Fibroblast of lung (primary cell): ENCODE data around the gene PEPD.

Source experiments
- CTCF ChIP-seq, 2 donors: IDR thresholded peaks in 1 of 2; conservative IDR thresholded peaks in 1 of 2; 1 replicate in 1 of 2; 2 replicates in 1 of 2; pipeline ENCODE4 v1.5.1; 2011 to 2012; ENCODE audit warnings: low read length in 2 of 2, control low read depth in 1 of 2, inconsistent platforms in 1 of 2, low read depth in 1 of 2, mild to moderate bottlenecking in 1 of 2
- EZH2 ChIP-seq: IDR thresholded peaks from 2 replicates; pipeline ENCODE4 v1.5.1; 2012; ENCODE audit warnings: low read length, control low read depth, mild to moderate bottlenecking; ENCODE audit errors: missing control alignments

GRCh38 chr19:33490041-33490451 is 31.5 kb downstream of the PEPD start:
- TF ChIP-seq CTCF (conservative IDR thresholded peaks at IDR 0.05 in 1 of 2, IDR thresholded peaks at IDR 0.05 in 1 of 2; ENCODE audit: low read depth in 1 of 2, low read length in 2 of 2) (no peak), EZH2 (no peak)
